HG03159 (cell line): ENCODE data around the gene SCFD2.
"Not testable (repeated sequence)": the region's sequence is repeated elsewhere in the genome, so short reads cannot be mapped to it uniquely, and the experiment has no call there.

ENCODE experiments used
- ATAC-seq: cut with Tn5 transposase; IDR thresholded peaks from one replicate; pipeline ENCODE4 v1.9.1; 2021; ENCODE audit warnings: mild to moderate bottlenecking, moderate library complexity; ENCODE audit not compliant: unreplicated experiment

The SCFD2 gene

DNA sequence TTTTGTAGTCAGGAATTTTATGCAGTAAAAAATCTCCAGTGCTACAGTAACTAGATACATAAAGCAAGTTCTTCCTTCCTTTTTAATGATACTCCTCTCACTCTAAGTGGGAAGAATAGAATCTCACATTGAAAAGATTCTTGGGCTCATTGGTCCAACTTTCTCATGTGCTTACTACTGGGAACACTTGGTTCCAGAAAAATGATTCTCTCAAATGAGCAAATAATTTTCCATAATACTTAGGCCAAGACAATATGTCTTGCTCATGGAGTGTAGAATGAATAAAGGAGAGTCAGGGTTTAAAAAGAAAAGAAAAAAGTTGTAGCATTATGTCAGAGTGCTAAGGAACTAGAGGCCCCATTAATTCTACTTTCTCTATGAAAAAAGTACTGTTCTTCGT is 306.0 kb downstream of the SCFD2 start:
- no peak for ATAC-seq

DNA sequence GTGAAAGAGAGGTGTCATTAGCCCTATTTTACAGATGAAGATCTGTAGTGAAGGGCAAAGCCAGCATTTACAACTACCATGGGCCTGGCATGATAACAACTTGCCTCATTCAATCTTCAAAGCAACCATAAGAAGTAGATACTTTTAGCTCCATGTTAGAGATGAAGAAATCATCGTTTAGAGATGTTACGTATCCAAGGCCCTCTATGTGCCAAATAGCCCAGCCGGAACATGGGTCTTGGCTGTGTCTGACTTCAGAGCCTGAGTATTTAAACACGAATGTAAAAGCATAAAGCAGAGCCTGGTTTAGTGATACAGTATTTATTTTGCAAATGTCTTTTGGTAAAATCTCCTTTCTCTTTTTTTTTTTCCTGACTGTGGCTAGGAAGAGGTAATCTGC is 306.6 kb downstream of the SCFD2 start:
- no peak for ATAC-seq

DNA sequence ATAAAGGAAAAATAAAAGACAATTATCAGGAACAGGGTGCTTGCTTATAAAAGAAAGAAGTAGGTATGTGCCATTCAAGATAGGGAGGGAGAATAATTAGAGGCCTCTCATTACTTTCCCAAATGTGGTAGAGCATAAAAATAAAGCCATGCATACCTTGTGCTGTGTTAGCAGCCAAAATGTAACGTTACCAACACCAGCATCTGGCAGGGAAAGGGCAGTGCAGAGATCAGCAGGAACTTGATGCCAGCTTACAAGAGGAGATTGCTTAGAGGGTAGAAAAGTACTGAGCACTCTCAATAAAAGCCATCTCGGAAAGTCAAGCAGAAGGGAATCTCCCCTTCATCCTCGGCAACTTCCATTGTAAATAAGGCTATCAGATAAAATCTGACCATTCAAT is 308.2 kb downstream of the SCFD2 start:
- ATAC-seq = no peak

- not testable (repeated sequence) for ATAC-seq
Observed at GRCh38 chr4:53057108-53057507, 308.8 kb downstream of the SCFD2 start.

GRCh38 chr4:53055716-53056403 is 310.0 kb downstream of the SCFD2 start:
- no peak for ATAC-seq

GRCh38 chr4:53055274-53055673 is 310.6 kb downstream of the SCFD2 start:
- ATAC-seq = no peak

DNA sequence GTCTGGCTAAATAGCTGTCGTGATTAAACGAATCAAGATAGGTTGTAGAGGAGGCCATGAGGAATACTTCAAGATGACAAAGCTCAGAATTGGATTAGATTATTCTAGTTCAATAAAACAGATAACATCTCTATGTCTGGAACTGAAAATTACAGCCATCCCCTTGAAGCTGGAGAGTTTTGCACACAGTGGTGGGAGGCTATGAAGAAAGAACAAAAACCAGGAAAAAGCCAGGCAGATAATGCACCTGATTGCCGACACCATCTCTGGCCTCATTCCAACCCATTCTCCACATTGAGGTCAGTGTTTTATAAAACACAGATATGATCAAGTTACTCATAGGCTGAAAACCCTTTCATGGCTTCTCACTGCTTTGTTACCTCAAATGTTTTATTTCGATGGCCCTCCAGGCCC is 315.5 kb downstream of the SCFD2 start:
- no peak for ATAC-seq

- no peak for ATAC-seq
Observed at GRCh38 chr4:53049528-53049927, 316.3 kb downstream of the SCFD2 start.

GRCh38 chr4:53044651-53044960 is 321.3 kb downstream of the SCFD2 start:
- ATAC-seq = no peak

DNA sequence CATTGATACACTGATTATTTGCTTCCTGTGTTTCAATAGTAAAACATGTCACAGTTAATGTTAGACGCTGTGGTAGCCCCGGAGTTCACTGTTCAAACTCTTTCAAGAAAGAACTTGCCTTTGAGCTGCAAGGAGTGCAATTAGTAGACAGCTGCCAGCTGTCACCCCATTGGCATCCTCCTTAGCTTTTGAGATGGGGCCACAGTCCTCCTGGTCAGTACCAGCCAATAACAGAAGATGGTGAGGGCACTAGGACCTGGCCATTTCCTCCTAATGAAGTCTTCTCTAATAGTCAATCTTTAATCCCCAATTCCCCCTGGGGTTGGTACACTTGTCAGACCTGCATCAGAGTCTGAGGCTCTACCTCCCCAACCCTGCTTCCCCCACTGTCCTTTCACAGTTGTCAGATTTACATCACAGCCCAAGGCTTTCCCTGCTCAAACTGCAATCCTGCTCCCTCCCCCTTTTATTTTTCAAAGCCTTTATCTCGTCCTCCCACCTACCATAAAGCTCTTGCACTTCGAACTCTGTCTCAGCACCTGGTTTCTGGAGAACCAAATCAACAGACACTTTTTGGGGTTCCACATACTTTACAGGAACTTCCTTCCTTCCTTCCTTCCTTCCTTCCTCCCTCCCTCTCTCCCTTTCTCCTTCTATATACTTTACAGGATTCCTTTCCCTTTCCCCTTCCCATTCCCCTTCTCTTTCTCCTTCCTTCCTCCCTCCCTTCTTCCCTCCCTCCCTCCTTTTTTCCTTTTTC is 321.8 kb downstream of the SCFD2 start:
- ATAC-seq = no peak

GRCh38 chr4:53043055-53043454 is 322.8 kb downstream of the SCFD2 start:
- no peak for ATAC-seq

DNA sequence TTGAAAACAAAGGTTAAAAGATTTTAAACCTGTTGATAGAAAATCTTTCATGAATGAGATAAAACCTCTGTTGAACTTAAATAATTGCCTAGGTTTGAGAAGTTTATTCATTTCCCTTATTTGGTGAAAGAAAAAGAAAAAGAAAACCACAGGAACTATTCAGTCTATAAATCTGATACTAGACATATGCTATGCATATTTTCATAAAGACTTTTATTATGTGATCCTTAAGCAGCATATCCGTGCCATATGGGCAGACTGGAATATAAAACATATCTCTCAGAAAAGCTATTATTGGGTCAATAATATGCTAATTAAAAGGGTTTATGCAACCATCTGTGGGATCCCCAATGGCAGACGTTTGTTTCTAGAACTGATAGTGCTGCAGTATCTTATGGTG is 325.0 kb downstream of the SCFD2 start:
- no peak for ATAC-seq

- ATAC-seq = no peak
Observed at GRCh38 chr4:53040459-53040815, 325.4 kb downstream of the SCFD2 start.

DNA sequence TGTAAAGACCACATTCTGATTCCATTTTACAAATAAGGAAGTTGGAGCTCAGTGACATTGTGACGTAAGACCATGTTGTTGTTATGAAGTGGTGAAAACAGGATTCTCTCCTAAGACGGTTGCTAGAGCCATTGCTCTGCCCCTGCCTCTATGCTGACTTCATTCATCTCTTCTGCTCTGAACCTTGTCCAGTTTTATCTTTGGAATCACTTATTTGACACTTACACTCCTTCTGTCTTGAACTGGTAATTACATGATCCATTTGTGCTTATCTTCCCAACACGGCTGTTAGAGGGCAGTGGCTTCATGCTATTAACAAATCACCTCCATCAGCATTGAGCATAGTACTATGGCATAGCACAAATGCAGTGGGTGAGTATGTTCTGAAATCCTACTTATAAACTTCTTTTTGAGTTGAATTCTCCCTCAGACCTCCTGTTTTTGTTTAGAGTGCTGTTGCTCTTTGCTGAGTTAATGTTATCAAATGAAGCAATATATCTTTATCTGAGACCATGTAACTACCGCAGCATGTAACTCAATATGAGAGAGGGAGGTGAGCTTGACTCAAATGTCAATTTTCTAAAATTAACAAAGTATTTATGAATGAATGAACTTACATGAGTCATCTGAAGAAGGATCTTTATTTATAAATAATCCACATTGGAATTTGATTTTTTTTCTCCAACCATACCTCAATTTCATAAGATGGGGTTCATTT is 326.0 kb downstream of the SCFD2 start:
- ATAC-seq = no peak

DNA sequence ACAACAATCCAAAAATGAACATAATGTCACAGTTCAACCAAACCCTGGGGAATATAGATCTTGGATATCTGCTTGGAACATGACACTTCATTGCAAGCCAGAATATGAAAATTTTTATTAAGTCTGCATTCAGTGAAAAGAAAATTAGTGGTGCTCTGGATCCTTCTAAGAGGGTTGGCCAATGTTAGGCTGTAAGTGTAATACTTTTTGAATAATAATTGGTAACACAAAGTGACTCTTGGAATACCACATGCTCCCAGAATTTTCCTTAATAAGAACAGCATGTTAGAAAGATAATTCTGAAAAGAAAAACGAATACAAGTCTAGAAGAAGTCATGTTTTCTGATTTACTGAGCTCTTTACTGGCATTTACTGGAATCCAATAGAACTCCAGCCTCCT is 328.0 kb downstream of the SCFD2 start:
- no peak for ATAC-seq

DNA sequence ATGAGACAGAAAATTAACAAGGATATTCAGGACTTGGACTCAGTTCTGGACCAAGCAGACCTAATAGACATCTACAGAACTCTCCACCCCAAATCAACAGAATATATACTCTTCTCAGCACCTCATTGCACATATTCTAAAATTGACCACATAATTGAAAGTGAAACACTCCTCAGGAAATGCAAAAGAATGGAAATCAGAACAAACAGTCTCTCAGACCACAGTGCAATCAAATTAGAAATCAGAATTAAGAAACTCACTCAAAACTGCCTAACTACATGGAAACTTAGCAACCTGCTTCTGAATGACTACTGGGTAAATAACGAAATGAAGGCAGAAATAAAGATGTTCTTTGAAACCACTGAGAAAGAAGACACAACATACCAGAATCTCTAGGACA is 333.0 kb downstream of the SCFD2 start:
- not testable (repeated sequence) for ATAC-seq

- no peak for ATAC-seq
Observed at GRCh38 chr4:53026233-53026632, 339.6 kb downstream of the SCFD2 start.

- ATAC-seq = no peak
Observed at GRCh38 chr4:53023677-53024299, 342.1 kb downstream of the SCFD2 start.

DNA sequence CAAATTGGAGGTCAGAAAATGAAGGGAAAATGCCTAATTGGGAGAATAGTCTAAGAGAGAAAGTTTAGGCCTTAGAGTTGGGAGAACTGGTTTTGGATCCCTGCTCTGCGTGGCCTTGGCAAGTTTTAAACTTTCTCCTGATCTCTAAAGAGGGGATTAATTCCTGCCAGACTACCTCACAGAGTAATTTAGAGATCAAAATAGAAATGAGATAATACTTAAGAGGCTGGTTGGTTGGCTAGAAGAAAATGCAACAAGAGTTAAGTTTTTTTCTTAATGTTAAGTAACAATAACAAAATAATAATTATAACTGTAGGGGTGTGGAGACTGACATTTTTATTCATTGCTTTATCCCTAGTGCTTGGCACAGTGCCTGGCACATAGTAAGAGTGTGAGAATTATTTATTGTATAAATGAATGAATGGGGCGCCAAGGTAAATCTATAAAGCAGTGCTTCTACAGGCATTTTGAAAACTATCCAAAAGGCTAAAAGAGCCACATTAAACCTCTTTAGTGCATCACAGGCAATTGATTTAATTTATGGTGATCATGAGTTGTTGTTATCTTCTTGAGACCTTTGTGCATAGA is 343.3 kb downstream of the SCFD2 start:
- ATAC-seq = no peak

DNA sequence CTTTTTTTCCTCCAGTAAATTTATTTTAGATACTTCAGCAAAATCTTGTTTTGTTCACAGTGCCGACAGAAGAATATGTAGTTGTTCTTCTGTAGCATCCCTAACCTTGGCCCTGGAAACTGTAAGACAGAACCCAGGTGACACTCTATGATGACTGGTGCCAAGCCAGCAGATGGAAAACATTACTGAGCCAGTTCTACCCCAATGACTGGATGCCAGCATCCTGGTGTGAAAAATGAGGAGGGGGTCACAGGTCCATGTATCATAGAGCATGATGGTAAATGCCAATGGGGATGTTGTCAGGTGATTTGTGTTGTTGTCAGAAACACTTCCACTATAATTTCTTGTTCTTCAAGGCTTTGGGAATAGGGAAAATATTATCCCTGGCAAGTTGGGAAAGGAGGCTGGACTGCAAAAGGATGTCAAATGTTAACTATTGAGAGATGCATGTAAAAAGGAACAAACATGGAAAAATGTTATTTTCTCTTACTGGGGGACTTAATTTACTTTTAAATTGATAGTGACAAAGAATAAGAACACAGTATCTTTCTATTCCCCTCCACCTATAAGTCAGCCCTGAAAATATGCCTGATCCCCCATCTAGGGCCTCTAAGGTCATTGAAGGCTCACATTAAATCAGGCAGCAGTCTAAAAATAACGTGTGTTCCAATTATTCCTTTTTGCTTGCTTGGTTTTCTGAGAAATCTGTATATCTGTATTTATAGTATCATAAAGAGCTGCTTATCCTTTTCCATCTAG is 343.9 kb downstream of the SCFD2 start:
- ATAC-seq = no peak
